Measurements from ENCODE around the gene A1CF. TPM values are rescaled to one million over a fixed set of nuclear protein-coding genes. Genes with fewer than 3 reads are reported as not detected.
"Not testable (repeated sequence)": the region's sequence is repeated elsewhere in the genome, so short reads cannot be mapped to it uniquely, and the experiment has no call there.

Gene A1CF
- total RNA-seq, 3 donors from 2014 or later (not counting 1 experiment from before 2014, with no cell fraction given): not detected

DNA sequence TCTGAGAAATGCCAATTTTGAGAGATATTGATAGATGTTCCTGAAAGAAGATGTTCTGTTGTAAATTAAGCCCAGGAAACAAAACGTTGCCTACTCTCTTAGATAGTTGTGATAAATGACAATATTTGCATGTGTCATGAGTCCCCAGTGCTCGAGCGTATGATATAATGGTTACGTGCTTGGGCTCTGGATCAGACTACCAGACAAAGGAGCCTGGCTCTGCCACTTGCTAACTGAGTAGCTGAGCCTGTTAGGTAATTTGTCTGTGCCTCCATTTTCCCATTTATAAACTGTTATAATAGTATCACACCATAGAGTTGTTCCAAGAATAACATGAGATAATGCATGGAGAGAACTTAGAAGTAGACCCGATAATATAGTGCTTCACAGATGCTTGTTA is 1.8 kb downstream of the A1CF start:
- DNase-seq: no peak
- H3K36me3 ChIP-seq (ENCODE audit: control insufficient read depth, insufficient read depth, low read length): no peaks in the 10 kb centered on the region
- Mint-ChIP-seq H3K27ac (no peak overlapping the region), H3K4me3 (no peak overlapping the region), H3K9me3 (no peaks in the 10 kb centered on the region), H3K27me3 (ENCODE audit: low read depth in 2 of 2) (peaks cover 3 to 19% of the 10 kb centered on the region in 2 donors), H3K4me1 (no peaks in the 10 kb centered on the region), H3K36me3 (no peaks in the 10 kb centered on the region)
- WGBS (ENCODE audit: insufficient coverage): 75% methylated on average over 4 of the region's 5 CpGs
- H3K27ac ChIP-seq (ENCODE audit: low read length): no peak overlapping the region
- ATAC-seq: no peak
- TF ChIP-seq CTCF (IDR thresholded peaks at IDR 0.05): no peak
- H3K9me3 ChIP-seq (ENCODE audit: control insufficient read depth, insufficient read depth, low read length): no peaks in the 10 kb centered on the region
- H3K4me3 ChIP-seq (ENCODE audit: low read length): no peak overlapping the region
- intact Hi-C loops (cut with micrococcal nuclease): no loop called here
- no peaks in the 10 kb centered on the region for H3K27me3 ChIP-seq (ENCODE audit: control insufficient read depth, insufficient read depth, low read length)
- H3K4me1 ChIP-seq (ENCODE audit: control insufficient read depth, insufficient read depth, low read length): no peaks in the 10 kb centered on the region

DNA sequence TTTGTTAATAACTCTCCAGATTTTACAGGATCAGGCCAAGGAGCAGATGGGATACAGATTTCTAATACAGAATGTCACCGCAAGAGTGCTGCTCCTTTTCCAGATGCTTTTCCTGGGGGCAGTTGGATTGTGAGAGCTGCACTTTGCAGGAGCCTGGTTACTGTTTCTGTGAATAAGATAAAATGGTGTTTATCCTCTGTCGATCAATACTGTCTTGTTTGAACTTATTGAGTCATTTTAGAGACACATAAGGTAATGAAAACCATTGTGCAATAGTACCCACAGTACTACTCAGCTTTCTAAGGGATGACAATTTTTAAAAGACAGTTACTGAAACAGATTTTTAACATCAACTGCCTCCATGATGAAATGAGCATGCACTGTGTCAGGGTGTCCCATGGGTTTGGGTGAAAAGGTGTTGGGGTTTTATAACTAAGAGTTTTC is 2.9 kb downstream of the A1CF start:
- Mint-ChIP-seq H3K36me3 (no peaks in the 10 kb centered on the region), H3K4me1 (no peaks in the 10 kb centered on the region), H3K4me3 (no peak overlapping the region), H3K27me3 (ENCODE audit: low read depth in 2 of 2) (peaks cover 3 to 19% of the 10 kb centered on the region in 2 donors), H3K9me3 (no peaks in the 10 kb centered on the region), H3K27ac (no peak overlapping the region)
- Histone ChIP-seq H3K27ac (ENCODE audit: low read length) (no peak overlapping the region), H3K27me3 (ENCODE audit: control insufficient read depth, insufficient read depth, low read length) (no peaks in the 10 kb centered on the region), H3K4me1 (ENCODE audit: control insufficient read depth, insufficient read depth, low read length) (no peaks in the 10 kb centered on the region), H3K4me3 (ENCODE audit: low read length) (no peak overlapping the region), H3K9me3 (ENCODE audit: control insufficient read depth, insufficient read depth, low read length) (no peaks in the 10 kb centered on the region), H3K36me3 (ENCODE audit: control insufficient read depth, insufficient read depth, low read length) (no peaks in the 10 kb centered on the region)
- DNase-seq (no peak), ATAC-seq (no peak)
- no peak for TF ChIP-seq CTCF (IDR thresholded peaks at IDR 0.05)
- intact Hi-C loops (cut with micrococcal nuclease): no loop called here
- 44% methylated on average over 2 of the region's 2 CpGs for WGBS (ENCODE audit: insufficient coverage)

DNA sequence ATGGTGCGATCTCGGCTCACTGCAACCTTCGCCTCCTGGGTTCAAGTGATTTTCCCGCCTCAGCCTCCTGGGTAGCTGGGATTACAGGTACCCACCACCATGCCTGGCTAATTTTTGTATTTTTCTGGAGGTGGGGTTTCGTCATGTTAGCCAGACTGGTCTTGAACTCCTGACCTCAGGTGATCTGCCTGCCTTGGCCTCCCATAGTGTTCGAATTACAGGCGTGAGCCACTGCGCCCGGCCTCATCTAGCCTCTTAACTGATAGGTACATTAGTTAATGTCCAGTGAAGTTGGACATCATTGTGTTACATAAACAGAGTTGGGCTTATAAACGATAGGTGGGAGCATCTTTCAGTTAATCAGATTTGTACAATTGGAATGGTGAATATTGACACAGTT is 4.4 kb downstream of the A1CF start:
- DNase-seq; H3K27me3 ChIP-seq (ENCODE audit: control insufficient read depth, insufficient read depth, low read length); H3K4me3 ChIP-seq (ENCODE audit: low read length); H3K36me3 Mint-ChIP-seq; H3K4me1 Mint-ChIP-seq; H3K27ac ChIP-seq (ENCODE audit: low read length); H3K4me3 Mint-ChIP-seq; H3K36me3 ChIP-seq (ENCODE audit: control insufficient read depth, insufficient read depth, low read length); ATAC-seq; H3K27ac Mint-ChIP-seq; H3K4me1 ChIP-seq (ENCODE audit: control insufficient read depth, insufficient read depth, low read length); intact Hi-C loops (cut with micrococcal nuclease); H3K9me3 ChIP-seq (ENCODE audit: control insufficient read depth, insufficient read depth, low read length); H3K9me3 Mint-ChIP-seq: not testable (repeated sequence)
- 86% methylated on average over 10 of the region's 10 CpGs for WGBS (ENCODE audit: insufficient coverage)
- peaks cover 0 to 10% of the 10 kb centered on the region in 2 donors for H3K27me3 Mint-ChIP-seq (ENCODE audit: low read depth in 2 of 2)

DNA sequence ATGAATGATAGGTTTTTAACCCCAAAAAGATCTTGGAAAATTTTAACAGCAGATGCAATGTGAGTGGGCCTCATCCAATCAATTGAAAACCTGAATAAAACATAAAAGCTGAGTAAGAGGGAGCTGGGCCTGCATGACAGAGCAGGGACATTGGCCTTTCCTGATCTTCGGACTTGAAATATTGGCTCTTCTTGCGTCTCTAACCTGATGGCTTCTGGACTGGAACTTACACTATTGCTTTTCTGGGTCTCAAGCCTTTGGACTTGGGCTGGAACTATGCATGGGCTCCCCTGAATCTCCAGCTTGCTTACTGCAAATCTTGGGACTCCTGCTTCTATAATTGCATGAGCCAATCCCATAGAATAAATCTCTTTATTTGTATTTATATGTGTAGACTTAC is 9.0 kb downstream of the A1CF start:
- H3K4me1 Mint-ChIP-seq: no peaks in the 10 kb centered on the region
- Histone ChIP-seq H3K27me3 (ENCODE audit: control insufficient read depth, insufficient read depth, low read length) (peaks cover 2% of the 10 kb centered on the region), H3K27ac (ENCODE audit: low read length) (no peak overlapping the region), H3K36me3 (ENCODE audit: control insufficient read depth, insufficient read depth, low read length) (no peaks in the 10 kb centered on the region), H3K4me1 (ENCODE audit: control insufficient read depth, insufficient read depth, low read length) (no peaks in the 10 kb centered on the region), H3K4me3 (ENCODE audit: low read length) (no peak overlapping the region), H3K9me3 (ENCODE audit: control insufficient read depth, insufficient read depth, low read length) (no peaks in the 10 kb centered on the region)
- H3K9me3 Mint-ChIP-seq: no peaks in the 10 kb centered on the region
- DNase-seq (no peak), ATAC-seq (no peak)
- TF ChIP-seq CTCF (IDR thresholded peaks at IDR 0.05): no peak
- whole genome bisulfite sequencing (ENCODE audit: insufficient coverage): 93% methylated on average over 2 of the region's 2 CpGs
- intact Hi-C loops (cut with micrococcal nuclease): no loop called here
- H3K27me3 Mint-ChIP-seq (ENCODE audit: low read depth in 2 of 2): peaks cover 2 to 10% of the 10 kb centered on the region in 2 donors
- H3K27ac Mint-ChIP-seq: no peak overlapping the region
- H3K36me3 Mint-ChIP-seq: no peaks in the 10 kb centered on the region
- H3K4me3 Mint-ChIP-seq: no peak overlapping the region

Data from natural killer cell (primary cell).